LNCAP (cell line): ENCODE data around the gene POLRMT.

ENCODE experiments used
- TF ChIP-seq, protein P1 (sequence below): fragments of 450-650 bp; IDR thresholded peaks from 2 replicates; pipeline ENCODE4 v1.5.1; 2017; ENCODE audit warnings: mild to moderate bottlenecking

The POLRMT gene

DNA sequence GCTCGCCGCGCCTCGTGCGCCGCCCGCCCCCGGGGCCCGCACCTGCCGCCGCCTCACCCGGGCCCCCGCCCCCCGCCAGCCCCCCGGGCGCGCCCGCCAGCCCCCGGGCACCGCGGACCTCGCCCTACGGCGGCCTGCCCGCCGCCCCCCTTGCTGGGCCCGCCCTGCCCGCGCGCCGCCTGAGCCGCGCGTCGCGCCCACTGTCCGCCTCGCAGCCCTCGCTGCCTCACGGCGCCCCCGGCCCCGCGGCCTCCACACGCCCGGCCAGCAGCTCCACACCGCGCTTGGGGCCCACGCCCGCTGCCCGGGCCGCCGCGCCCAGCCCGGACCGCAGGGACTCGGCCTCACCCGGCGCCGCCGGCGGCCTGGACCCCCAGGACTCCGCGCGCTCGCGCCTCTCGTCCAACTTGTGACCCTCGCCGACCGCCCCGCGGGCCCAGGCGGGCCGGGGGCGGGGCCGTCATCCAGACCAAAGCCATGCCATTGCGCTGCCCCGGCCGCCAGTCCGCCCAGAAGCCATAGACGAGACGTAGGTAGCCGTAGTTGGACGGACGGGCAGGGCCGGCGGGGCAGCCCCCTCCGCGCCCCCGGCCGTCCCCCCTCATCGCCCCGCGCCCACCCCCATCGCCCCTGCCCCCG, 17.2 kb downstream of the POLRMT start:
- TF ChIP-seq, protein P1, sequence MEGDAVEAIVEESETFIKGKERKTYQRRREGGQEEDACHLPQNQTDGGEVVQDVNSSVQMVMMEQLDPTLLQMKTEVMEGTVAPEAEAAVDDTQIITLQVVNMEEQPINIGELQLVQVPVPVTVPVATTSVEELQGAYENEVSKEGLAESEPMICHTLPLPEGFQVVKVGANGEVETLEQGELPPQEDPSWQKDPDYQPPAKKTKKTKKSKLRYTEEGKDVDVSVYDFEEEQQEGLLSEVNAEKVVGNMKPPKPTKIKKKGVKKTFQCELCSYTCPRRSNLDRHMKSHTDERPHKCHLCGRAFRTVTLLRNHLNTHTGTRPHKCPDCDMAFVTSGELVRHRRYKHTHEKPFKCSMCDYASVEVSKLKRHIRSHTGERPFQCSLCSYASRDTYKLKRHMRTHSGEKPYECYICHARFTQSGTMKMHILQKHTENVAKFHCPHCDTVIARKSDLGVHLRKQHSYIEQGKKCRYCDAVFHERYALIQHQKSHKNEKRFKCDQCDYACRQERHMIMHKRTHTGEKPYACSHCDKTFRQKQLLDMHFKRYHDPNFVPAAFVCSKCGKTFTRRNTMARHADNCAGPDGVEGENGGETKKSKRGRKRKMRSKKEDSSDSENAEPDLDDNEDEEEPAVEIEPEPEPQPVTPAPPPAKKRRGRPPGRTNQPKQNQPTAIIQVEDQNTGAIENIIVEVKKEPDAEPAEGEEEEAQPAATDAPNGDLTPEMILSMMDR = no peak

DNA sequence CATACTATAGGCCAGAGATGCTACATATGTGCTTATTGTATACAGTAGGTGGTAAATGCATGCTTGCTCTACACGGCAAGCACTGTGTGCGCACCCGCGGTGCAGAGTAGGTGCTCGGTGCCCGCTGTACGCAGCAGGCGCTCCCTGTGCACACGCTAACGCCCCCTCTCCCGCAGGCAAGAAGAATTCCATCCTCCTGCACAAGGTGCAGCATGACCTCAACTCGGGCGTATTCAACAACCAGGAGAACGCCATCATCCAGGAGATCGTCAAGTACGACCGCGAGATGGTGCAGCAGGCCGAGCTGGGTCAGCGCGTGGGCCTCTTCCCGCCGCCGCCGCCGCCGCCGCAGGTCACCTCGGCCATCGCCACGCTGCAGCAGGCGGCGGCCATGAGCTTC, 17.7 kb downstream of the POLRMT start:
- TF ChIP-seq, protein P1 = no peak

DNA sequence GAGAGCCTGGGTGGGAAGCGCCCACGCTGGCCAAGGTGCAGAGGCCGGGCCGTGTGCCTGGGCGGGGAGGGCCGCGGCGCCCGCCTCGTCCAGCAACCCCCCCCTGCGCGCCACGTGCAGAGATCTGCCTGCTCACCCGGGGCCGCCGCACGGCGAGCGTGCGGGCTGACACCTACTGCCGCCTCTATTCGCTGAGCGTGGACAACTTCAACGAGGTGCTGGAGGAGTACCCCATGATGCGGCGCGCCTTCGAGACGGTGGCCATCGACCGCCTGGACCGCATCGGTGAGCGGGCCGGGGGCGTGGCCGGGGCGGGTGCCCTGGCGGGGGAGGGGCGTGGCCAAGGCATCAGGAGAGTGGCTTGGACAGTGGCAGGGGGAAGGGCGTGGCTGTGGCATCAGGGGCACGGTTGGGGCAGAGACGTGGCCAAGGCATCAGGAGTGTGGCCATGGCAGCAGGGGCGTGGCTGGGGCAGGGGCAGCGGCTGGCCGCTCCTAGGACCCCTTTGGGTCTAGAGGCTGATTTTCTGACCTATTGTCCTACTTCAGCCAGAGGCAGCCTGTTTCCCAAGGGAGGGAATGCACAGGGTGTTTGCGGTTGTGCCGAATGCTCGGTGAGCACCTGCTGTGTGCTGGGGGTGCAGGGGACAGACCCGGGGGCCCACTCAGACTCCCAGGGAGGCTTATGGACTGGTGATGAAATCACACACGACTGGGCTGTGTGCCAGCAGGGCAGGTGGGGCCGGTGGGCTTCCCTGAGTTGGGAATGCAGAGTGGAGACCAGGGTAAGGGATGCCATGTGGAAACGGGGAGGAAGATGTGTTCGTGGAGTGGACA, 19.4 kb downstream of the POLRMT start:
- TF ChIP-seq, protein P1 = no peak

DNA sequence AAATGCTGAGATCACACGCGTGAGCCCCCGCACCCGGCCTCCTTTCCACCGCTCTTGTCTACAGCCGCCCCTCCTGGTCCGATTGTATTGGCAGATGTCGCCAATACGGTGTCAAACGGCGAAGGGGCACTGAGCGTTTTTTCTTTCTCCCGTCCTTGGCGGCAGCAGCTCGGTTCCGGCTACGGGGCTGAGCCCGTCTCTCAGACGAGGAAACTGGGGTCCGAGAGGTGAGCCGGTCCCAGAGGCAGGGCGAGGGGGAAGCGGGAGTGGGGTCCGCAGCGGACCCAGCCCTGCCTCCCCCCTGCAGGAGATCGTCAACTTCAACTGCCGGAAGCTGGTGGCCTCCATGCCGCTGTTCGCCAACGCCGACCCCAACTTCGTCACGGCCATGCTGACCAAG, 20.4 kb downstream of the POLRMT start:
- TF ChIP-seq, protein P1 = no peak

DNA sequence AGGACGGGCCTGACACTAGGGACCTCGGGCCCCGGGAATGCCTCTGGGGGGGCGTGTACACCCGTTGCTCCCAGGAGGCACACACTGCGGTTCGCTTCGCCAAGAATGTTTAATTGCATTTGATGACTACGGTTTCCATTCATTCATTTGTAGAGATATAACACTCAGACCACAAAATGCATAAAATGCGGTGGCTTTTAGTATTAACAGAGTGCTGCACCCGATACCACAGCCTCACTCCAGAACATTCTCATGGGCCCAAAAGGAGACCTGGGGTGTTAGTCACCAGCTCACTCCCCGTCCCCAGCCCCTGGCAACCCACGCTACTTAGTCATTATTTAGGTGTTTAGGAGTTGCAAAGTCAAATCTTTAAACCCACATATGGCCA, 21.9 kb downstream of the POLRMT start:
- TF ChIP-seq, protein P1 = no peak

DNA sequence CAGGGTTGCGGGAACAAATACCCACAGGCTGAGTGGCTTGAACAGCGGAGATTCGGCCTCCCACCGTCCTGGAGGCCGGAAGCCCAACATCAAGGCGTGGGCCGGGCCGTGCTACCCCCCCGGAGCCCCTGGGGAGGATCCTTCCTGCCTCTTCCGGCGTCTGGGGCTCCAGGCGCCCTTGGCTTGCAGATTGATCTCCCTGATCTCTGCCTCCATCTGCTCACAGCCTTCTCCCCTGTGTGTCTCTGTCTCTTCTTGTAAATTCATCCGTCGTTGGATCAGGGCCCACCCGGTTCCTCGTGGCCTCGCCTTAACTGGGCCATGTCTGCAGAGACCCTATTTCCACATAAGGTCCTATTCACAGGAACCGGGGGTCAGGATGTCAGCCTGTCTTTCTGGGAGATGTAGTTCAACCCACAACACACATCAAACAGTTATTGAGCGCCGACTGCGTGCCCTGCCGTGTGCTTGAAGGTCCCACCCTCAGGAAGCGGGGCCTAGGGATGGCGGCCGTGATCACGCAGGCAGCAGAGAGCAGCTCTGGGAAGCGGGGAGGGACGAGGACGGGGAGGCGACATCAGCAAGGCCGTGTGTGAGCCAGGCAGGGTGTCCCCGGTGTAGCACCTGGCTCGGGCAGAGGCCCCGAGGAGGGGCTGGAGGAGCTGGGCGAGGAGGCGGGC, 22.4 kb downstream of the POLRMT start:
- TF ChIP-seq, protein P1 = no peak

DNA sequence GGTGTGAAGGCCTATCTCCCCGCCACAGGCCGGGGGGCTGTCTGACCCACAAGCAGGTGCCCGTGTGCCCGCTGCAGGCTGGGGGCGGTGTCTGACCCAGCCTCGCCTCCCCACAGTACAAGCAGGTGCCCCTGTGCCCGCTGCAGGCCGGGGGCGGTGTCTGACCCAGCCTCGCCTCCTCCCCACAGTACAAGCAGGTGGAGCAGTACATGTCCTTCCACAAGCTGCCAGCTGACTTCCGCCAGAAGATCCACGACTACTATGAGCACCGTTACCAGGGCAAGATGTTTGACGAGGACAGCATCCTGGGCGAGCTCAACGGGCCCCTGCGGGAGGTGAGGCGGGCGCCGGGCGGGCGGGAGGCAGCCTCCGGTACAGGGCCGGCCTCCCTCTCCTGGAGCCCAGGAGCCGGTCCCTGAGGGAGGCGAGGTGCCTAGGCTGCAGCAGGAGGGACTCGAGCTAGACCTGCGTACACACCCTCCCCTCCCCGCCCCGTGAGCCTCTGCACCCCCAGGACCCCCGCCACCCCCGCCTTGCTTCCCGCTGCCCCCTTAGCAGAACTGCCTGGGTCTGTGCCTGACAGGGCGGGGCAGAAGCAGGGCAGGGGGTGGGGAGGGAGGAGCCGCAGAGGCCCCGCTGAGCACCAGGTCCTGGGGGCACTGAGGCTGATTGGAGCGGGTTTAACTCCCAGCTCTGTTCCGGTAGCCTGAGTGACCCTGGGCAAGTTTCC, 23.1 kb downstream of the POLRMT start:
- TF ChIP-seq, protein P1 = no peak
